ENCODE data around the gene DPP6.

DPP6 gene

GRCh38 chr7:154484943-154485342, 432.7 kb downstream of the DPP6 start:
- TF ChIP-seq CTCF (IDR thresholded peaks at IDR 0.05; ENCODE audit: control insufficient read depth, extremely low read depth, insufficient read depth), result no peak
- no peak overlapping the region for H3K4me3 ChIP-seq (ENCODE audit: low read depth, low read length)
- DNase-seq (ENCODE audit: low read depth), result no peak

- TF ChIP-seq CTCF (IDR thresholded peaks at IDR 0.05; ENCODE audit: control insufficient read depth, extremely low read depth, insufficient read depth), result no peak
- DNase-seq (ENCODE audit: low read depth), result no peak
- H3K4me3 ChIP-seq (ENCODE audit: low read depth, low read length), result no peak overlapping the region
These were observed 437.7 kb downstream of the DPP6 start for GRCh38 chr7:154489897-154490296.

- no peak overlapping the region for H3K4me3 ChIP-seq (ENCODE audit: low read depth, low read length)
- DNase-seq (ENCODE audit: low read depth), result no peak
- TF ChIP-seq CTCF (IDR thresholded peaks at IDR 0.05; ENCODE audit: control insufficient read depth, extremely low read depth, insufficient read depth), result no peak
These were observed 441.4 kb downstream of the DPP6 start for GRCh38 chr7:154493594-154493993.

DNA sequence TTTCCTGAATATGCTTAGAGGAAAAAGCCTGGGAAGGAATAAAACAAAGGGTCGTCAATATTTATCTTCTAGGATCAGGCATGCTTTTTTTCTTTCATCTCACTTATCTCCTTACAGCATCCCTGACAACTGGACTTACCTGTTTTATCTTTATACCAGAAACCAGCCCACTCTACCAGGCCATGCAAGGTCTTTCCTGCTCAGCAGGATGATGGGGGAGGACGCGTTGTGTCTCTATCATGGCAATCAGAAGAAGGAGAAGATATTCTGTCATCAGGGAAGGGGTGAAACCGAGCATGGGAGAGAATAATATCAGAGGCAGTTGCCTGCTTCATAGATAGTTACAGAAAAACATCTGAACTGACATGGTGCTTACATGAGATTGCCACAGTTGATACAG, 445.6 kb downstream of the DPP6 start:
- DNase-seq (ENCODE audit: low read depth), result no peak
- no peak for TF ChIP-seq CTCF (IDR thresholded peaks at IDR 0.05; ENCODE audit: control insufficient read depth, extremely low read depth, insufficient read depth)
- no peak overlapping the region for H3K4me3 ChIP-seq (ENCODE audit: low read depth, low read length)

GRCh38 chr7:154503962-154504550, 451.9 kb downstream of the DPP6 start:
- TF ChIP-seq CTCF (IDR thresholded peaks at IDR 0.05; ENCODE audit: control insufficient read depth, extremely low read depth, insufficient read depth), result peak; percentile 54
- no peak overlapping the region for H3K4me3 ChIP-seq (ENCODE audit: low read depth, low read length)
- peak; percentile 28 for DNase-seq (ENCODE audit: low read depth)

- no peak for DNase-seq (ENCODE audit: low read depth)
- TF ChIP-seq CTCF (IDR thresholded peaks at IDR 0.05; ENCODE audit: control insufficient read depth, extremely low read depth, insufficient read depth), result no peak
- H3K4me3 ChIP-seq (ENCODE audit: low read depth, low read length), result no peak overlapping the region
These were observed 452.7 kb downstream of the DPP6 start for GRCh38 chr7:154504918-154505317.

DNA sequence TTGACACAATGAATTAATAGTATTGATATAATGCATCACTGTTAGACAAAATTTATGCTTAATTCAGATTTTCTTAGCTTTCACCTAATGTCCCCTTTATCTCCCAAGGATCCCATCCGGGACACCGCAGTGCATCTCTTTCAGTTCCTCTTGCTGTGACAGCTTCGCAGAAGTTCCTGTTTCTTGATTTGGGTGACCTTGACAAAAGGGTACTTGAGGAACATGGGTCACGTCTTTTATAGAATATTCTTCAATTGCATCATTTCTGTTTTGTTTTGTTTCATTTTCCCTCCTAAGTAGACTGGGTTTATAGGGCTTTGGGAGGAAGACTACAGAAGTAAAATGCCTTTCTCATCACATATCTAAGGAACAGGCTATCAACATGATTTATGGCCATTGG, 453.2 kb downstream of the DPP6 start:
- no peak overlapping the region for H3K4me3 ChIP-seq (ENCODE audit: low read depth, low read length)
- no peak for DNase-seq (ENCODE audit: low read depth)
- no peak for TF ChIP-seq CTCF (IDR thresholded peaks at IDR 0.05; ENCODE audit: control insufficient read depth, extremely low read depth, insufficient read depth)

Data from LNCaP clone FGC (cell line).